GM10266 (cell line): Measurements from ENCODE around the gene TNS2.
"Not testable (repeated sequence)": the region's sequence is repeated elsewhere in the genome, so short reads cannot be mapped to it uniquely, and the experiment has no call there.

Experiments
- DNase-seq: peaks from one replicate; pipeline ENCODE4 v3.0.0; 2012; ENCODE audit errors: extremely low spot score
- CTCF ChIP-seq: IDR thresholded peaks from 2 replicates; pipeline ENCODE4 v1.5.1; 2012; ENCODE audit warnings: mild to moderate bottlenecking, low read depth; ENCODE audit not compliant: control insufficient read depth, insufficient read depth; ENCODE audit errors: missing control alignments

TNS2 gene

GRCh38 chr12:53091756-53092155 lies 41.9 kb downstream of the TNS2 start:
- TF ChIP-seq CTCF, result no peak
- DNase-seq, result no peak

GRCh38 chr12:53093777-53094393 lies 44.0 kb downstream of the TNS2 start:
- no peak for DNase-seq
- TF ChIP-seq CTCF, result no peak

GRCh38 chr12:53094394-53094787 lies 44.5 kb downstream of the TNS2 start:
- DNase-seq, result no peak
- no peak for TF ChIP-seq CTCF

- not testable (repeated sequence) for DNase-seq
Measured at GRCh38 chr12:53094796-53095595, 45.1 kb downstream of the TNS2 start.

- DNase-seq, result not testable (repeated sequence)
Measured at GRCh38 chr12:53095596-53095895, 45.7 kb downstream of the TNS2 start.

GRCh38 chr12:53096089-53096741 lies 46.4 kb downstream of the TNS2 start:
- TF ChIP-seq CTCF, result no peak
- DNase-seq, result no peak

GRCh38 chr12:53096759-53097158 lies 46.9 kb downstream of the TNS2 start:
- TF ChIP-seq CTCF, result no peak
- no peak for DNase-seq

- no peak for TF ChIP-seq CTCF
- no peak for DNase-seq
Measured at GRCh38 chr12:53097207-53097563, 47.3 kb downstream of the TNS2 start.
